ENCODE measurements around the gene PPP2R2C.

GRCh38 chr4:6283282-6283681 is 189.1 kb downstream of the PPP2R2C start:
- TF ChIP-seq CTCF (conservative IDR thresholded peaks at IDR 0.05; ENCODE audit: low read length) = no peak
- TF ChIP-seq EZH2phosphoT487 (IDR thresholded peaks at IDR 0.05; ENCODE audit: borderline replicate concordance, low read depth, low read length) = no peak

All from OCI-LY7 (cell line).